Retinal pigment epithelial cell (primary cell): ENCODE measurements around the gene PNPLA8.

ENCODE experiments used
- DNase-seq: peaks from one replicate; pipeline ENCODE4 v3.0.0-alpha.2; 2010; ENCODE audit warnings: low read depth
- H3K4me3 ChIP-seq: 2 replicates; pipeline ENCODE4 v1.5.1; 2011; ENCODE audit warnings: mild to moderate bottlenecking, low read length, control low read depth, moderate library complexity
- CTCF ChIP-seq: conservative IDR thresholded peaks from 2 replicates; pipeline ENCODE4 v1.5.1; 2011; ENCODE audit warnings: low read depth, low read length, control low read depth, inconsistent platforms

The PNPLA8 gene

GRCh38 chr7:108528183-108528712 lies 2.3 kb upstream of the PNPLA8 start:
- no peak for DNase-seq
- TF ChIP-seq CTCF = no peak
- no peak overlapping the region for H3K4me3 ChIP-seq

GRCh38 chr7:108526768-108527017 lies 758 bp upstream of the PNPLA8 start:
- H3K4me3 ChIP-seq = peak overlapping the region; percentile 95
- TF ChIP-seq CTCF = no peak
- DNase-seq = no peak

- peak; percentile 28 for DNase-seq
- TF ChIP-seq CTCF = no peak
These were observed 479 bp downstream of the PNPLA8 start for GRCh38 chr7:108525327-108525984.

DNA sequence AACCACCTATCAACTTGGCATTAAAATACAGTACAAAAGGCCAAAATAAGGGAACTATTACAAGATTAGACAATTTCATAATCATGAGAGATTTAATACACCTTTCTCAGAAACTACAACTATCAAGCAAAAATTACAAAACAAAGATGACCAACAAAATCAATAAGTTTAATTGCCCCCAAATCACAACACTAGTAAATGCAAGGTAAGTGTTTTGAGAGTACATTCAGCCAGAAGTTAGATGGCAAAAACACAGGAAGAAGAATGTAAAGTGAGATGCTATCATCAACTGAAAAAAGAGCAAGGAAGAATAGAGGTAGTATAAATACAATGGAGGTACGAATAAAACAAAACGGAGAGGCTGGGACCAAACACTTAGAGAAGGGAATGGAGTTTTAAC lies 3.2 kb downstream of the PNPLA8 start:
- TF ChIP-seq CTCF = no peak
- no peak for DNase-seq
- H3K4me3 ChIP-seq = no peak overlapping the region

More at GRCh38 chr7:108525327-108525984, 479 bp downstream of the PNPLA8 start:
- H3K4me3 ChIP-seq = peak overlapping the region; percentile 95

DNA sequence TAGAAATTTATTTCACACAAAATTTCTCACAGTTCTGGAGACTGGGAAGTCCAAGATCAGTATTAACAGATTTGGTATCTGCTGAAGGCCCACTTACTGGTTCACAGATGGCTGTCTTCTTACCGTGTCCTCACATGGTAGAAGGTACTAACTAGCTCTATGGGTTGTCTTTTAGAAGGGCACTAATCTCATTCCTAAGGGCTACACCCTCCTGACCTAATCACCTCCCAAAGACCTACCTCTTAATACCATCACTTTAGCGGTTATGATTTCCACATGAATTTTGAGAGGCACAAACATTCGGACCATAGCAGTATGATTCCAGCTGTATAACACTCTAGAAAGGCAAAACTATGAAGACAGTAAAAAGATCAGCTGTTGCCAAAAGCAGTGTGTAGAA lies 8.0 kb downstream of the PNPLA8 start:
- TF ChIP-seq CTCF = no peak
- no peak overlapping the region for H3K4me3 ChIP-seq
- no peak for DNase-seq

GRCh38 chr7:108515630-108516029 lies 10.3 kb downstream of the PNPLA8 start:
- TF ChIP-seq CTCF = no peak
- no peak for DNase-seq
- H3K4me3 ChIP-seq = no peak overlapping the region

- H3K4me3 ChIP-seq = no peak overlapping the region
- no peak for DNase-seq
- no peak for TF ChIP-seq CTCF
These were observed 10.9 kb downstream of the PNPLA8 start for GRCh38 chr7:108515013-108515412.
